Activated CD8-positive, alpha-beta memory T cell treated with anti-CD3 and anti-CD28 coated beads, Interleukin-2, amount 50 U/mL, for 24 hours (primary cell): ENCODE measurements around the gene BEAN1.
A peak's percentile ranks its signal among the peaks of the same experiment; 100 is the strongest.

Experiments used
- DNase-seq: peaks from one replicate; pipeline ENCODE4 v3.0.0-alpha.2; 2020; ENCODE audit errors: extremely low read depth

Gene BEAN1

DNA sequence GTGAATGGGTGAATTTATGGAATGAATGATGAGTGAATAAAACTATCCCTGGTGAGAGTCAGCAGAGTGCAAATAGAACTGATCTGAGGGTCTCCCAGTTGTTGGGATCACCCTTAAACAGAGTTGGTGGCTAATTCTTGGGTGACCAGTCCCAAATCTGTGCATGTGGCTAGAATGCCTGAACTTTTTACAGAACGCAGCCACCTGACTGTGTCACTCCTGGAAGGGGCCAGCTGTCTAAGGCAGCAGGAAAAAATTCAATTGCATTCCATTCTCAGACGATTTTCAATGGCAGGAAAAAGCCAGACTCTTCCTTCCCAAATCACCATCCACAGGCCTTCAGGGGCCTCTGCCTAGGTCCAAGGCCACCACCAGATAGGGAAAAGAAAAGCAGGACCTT is 43.5 kb downstream of the BEAN1 start:
- no peak for DNase-seq

GRCh38 chr16:66471264-66471663 is 44.2 kb downstream of the BEAN1 start:
- DNase-seq: no peak

DNA sequence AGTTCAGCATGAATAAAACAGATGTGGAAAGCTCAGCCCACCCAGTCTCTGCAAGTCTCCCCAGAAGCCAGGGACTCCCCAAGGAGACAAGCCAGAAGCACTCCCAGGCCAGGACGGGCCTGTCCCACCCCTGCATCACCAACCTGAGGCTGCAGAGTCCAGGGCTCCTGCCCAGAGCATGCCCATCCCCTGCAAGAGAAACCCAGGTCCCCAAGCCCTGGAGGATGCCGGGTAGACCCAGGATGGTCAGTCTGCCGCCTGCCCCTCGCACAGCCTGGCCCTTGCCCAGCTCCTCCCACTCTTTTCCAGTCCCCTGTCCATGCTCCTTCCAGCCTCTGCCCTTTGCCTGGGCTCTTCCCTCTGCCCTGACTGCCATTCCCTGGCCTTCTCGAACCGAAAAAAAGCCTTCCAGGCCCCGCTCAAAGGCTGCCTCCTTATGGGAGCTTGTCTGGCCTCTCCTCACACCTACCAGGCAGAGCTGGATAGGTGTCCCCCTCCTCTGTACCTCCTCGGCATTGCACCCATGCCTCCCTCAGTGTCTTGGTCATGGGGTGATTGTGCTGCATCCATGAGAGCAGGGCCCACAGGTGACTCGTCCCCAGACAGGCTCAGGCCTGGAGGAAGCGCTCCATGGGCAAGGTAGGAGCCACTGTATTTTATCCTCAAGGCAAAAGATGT is 44.8 kb downstream of the BEAN1 start:
- DNase-seq: no peak

- DNase-seq: no peak
These were observed 46.0 kb downstream of the BEAN1 start for GRCh38 chr16:66473051-66473571.

GRCh38 chr16:66473654-66474519 is 46.8 kb downstream of the BEAN1 start:
- DNase-seq: no peak

- DNase-seq: peak; percentile 24
These were observed 47.7 kb downstream of the BEAN1 start for GRCh38 chr16:66474750-66475199.

DNA sequence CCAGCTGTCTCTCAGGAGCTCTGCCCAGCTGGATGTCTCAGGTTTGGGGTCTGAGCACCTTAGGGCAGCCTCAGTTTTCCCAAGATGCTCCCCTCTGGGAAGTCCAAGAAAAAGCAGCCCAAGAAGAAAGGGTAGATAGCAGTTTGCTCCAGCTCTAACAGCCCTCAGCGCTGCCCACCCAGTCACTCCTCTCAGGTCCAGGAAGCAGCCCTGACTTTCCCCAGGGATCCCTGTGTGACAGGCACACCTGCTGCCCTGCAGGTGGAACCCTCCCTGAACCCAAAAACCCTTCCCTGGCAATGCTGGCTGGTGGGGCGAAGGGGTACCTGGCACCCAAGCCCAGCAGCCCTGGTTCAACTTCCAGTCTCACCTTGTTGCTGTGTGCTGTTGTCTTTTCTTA is 48.1 kb downstream of the BEAN1 start:
- no peak for DNase-seq

DNA sequence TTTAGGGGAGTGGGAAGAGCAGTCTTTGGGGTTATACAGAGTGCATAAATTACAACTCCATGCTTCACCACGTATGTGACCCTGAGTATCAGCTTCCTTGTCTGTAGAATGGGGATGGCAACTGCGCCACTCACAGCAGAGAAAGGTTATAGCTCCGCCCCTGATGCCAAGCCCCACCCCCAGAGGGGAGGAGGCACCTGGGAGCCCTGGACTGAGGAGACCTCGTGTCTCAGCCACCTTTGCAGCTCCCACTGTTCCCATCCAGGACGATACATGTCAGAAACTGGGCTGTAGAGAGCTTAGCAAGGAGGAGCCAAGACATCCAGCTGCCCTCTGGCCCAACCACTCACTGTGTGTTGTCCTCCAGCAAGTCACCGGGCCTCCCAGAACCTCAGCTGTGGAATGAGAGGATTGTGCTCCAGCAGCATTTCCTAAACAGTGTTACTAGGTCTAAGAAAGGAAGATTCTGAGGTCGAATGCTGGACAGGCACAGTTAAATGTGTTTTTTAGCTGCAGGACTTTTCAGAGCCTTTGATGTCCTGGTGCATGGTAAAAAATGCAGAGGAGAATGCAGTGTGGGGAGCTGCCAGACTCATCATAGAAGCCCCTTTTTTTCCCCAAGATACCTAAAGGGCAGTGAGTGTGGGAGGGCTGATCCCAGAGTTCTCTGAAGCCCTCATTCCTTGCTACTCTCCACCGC is 49.4 kb downstream of the BEAN1 start:
- no peak for DNase-seq

GRCh38 chr16:66477028-66477515 is 50.0 kb downstream of the BEAN1 start:
- DNase-seq: no peak

DNA sequence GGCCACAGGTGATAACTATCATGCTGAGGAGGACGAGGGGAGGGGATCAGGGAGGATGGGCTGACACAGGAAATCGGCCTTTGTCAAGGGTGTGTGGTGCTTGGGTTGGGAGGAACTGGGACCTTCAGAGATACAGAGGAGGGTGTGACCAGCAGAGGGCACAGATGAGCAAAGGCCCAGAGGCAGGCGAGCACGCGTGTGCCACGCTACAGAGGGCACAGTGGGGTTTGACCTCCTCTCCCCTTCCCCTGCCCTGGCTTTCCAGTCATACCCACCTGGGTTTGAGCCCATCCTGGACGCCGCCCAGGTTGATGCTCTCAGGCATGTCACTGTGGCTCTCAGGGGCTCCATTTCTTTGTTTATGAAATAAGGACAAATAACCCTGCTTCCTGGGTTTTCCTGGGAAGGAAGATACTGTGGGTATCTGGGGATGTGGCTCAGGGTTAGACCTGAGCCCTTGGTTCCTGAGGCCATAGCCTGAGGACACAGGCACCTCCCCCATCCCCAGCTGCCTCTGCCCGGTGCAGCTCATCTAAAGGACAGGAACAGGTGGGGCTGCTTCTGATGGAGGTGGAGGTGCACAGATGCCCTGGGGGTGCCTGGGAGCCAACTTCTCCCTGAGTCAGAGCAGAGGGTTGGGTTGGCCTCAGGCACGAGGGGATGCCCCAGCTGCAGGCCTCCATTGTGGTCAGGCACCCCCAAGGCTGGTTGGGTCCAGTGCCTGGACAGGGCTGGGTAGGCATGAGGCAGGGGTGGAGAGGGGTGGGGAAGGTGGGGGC is 51.8 kb downstream of the BEAN1 start:
- peak; percentile 55 for DNase-seq

DNA sequence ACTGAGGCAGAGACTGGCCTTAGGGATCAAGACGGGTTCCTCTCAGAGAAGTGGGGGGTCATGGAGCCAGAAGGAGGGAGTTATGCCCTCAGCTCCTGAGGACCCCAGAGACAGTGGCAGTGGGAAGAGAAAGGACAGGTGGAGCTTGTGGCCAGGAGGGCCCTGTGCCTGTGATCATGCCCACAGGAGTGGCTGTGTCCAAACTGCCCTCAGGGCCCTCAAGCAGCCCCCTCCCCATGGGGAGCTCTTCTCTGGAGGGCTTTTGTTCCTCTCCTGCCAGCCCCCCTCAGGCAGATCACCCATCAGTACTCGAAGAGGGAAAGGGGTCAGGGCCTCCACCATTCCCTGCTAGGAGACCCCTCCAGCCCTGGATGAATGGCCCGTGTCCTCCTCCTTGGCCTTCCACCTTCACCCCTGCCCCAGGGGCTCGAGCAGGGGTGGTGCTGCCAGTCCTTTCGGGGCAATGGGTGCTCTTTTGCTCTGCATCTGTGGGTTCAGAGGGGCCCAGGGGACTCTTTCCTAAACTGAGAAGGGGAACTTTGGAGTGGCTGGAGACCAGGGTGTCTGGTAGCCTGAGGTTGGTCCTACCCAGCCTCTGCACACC is 52.7 kb downstream of the BEAN1 start:
- DNase-seq: no peak

- DNase-seq: no peak
These were observed 53.4 kb downstream of the BEAN1 start for GRCh38 chr16:66480265-66481080.

DNA sequence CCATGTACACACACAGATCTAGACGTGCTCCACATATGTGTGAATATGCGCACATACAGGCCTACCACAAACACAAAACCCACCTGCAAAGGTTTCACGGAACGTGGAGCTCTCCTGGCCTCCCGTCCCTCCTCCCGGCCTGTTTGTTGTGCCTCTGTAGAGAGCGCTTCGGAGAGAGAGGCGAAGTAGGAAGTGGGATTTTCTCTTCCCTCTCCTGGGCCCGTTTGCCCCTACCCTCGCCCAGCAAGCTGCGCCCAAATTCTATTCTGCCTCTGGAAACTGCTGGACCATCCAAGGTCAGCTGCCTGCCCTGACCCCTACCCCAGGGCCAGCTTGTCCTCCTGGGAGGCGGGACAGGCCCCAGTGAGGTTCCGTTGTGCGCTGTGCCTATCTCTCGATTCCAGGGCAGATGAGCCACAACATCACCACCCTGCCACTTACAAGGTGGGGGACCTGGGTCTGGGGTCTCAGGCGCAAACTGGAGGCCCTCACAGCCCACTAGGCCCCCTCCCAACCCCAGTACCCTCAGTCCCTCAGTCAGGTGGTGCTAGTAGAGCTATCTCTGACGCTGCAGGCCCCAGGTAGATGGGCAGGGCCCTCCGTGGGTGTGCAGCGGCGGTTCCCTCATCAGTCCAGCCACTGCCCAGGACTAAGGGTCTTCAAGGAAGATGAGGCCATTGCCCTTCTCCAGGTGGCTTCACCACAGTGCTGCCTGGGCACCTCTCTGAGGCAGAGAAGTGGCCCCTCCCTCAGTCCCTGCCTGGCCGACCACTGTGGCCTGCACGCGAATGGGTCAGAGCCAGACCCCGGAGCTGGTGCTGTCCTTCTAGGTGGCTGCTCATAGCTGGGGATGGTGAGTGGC is 54.2 kb downstream of the BEAN1 start:
- DNase-seq: no peak

DNA sequence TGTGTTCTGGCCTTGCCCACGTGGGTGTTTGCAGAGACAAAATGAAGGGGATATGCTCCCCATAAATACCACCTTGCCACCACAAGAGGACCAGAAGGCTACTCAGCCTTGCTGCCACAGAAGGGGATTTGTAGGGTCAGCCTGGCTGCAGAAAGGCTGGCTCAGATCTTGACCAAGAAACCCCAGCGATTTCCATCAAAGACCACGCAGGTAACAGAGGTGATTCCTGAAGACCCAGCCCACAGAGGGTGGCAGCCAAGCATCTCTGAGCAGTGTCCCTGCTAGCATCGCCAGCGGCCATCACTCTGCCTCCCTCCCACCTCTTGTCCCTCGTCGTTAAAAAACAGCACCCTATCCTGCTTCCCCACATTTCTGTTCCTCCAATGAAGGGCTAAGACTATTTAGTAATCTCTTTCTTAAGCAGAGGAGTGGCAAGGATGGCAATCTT is 54.9 kb downstream of the BEAN1 start:
- no peak for DNase-seq

GRCh38 chr16:66483689-66484452 is 56.8 kb downstream of the BEAN1 start:
- peak; percentile 43 for DNase-seq

- no peak for DNase-seq
These were observed 57.5 kb downstream of the BEAN1 start for GRCh38 chr16:66484453-66485213.

- DNase-seq: no peak
These were observed 58.3 kb downstream of the BEAN1 start for GRCh38 chr16:66485376-66485775.
